ENCODE measurements around the gene COMMD3. TPM values are rescaled to one million over a fixed set of nuclear protein-coding genes. Genes with fewer than 3 reads are reported as not detected.
A peak's percentile ranks its signal among the peaks of the same experiment; 100 is the strongest.

The COMMD3 gene
- total and polyA plus RNA-seq, 9 of the 15 experiments (the other 6 are each of a cell fraction or from before 2014, with no cell fraction given), result 50.7 to 217 (median 80.1) TPM

DNA sequence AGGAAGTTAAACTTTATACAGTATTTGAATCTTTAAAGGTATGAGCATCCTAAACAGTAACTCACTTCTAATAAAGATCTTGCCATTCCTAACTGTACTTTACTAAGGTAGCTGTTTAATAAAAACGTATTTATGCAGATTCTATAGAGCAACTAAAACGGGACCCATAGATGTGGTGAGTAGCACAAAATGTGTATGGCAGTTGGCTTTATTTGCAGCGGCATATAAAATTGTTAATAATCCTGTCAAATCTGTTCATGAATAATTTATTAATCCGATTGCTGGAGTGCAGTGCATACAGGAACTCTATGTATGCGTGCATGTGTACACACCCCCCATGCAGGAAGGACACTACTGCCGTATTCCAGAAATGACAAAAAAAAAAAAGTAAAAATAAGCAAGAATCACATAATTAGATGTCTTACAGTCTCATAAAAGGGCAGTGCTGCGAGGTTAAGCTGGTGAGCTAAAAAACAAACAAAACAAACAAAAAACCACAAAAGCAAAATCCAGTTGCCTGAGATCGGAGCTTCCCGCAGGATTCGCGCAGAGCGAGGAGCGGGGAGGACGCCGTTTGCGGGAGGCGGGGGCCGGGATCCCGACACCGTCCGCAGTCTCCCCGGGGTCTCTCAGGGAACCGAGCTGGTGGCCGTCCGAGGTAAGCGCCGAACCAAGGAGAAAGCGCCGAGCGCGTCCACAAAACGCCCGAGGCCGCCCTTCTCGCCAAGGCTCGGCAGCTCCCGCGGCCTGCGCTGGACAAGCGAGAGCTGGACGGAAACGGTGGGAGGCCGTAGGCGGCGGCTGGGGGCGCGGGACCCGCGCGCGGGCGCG is 518 bp upstream of the COMMD3 start (continued):
- TF ChIP-seq, protein P1, sequence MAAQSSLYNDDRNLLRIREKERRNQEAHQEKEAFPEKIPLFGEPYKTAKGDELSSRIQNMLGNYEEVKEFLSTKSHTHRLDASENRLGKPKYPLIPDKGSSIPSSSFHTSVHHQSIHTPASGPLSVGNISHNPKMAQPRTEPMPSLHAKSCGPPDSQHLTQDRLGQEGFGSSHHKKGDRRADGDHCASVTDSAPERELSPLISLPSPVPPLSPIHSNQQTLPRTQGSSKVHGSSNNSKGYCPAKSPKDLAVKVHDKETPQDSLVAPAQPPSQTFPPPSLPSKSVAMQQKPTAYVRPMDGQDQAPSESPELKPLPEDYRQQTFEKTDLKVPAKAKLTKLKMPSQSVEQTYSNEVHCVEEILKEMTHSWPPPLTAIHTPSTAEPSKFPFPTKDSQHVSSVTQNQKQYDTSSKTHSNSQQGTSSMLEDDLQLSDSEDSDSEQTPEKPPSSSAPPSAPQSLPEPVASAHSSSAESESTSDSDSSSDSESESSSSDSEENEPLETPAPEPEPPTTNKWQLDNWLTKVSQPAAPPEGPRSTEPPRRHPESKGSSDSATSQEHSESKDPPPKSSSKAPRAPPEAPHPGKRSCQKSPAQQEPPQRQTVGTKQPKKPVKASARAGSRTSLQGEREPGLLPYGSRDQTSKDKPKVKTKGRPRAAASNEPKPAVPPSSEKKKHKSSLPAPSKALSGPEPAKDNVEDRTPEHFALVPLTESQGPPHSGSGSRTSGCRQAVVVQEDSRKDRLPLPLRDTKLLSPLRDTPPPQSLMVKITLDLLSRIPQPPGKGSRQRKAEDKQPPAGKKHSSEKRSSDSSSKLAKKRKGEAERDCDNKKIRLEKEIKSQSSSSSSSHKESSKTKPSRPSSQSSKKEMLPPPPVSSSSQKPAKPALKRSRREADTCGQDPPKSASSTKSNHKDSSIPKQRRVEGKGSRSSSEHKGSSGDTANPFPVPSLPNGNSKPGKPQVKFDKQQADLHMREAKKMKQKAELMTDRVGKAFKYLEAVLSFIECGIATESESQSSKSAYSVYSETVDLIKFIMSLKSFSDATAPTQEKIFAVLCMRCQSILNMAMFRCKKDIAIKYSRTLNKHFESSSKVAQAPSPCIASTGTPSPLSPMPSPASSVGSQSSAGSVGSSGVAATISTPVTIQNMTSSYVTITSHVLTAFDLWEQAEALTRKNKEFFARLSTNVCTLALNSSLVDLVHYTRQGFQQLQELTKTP (IDR thresholded peaks at IDR 0.05; ENCODE audit: low read depth in 1 of 2, partially characterized antibody in 2 of 2), result peak; percentile 50 to 51
- TF ChIP-seq, protein P2, sequence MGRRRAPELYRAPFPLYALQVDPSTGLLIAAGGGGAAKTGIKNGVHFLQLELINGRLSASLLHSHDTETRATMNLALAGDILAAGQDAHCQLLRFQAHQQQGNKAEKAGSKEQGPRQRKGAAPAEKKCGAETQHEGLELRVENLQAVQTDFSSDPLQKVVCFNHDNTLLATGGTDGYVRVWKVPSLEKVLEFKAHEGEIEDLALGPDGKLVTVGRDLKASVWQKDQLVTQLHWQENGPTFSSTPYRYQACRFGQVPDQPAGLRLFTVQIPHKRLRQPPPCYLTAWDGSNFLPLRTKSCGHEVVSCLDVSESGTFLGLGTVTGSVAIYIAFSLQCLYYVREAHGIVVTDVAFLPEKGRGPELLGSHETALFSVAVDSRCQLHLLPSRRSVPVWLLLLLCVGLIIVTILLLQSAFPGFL (CRISPR knock-in tag; IDR thresholded peaks at IDR 0.05), result no peak
- TF ChIP-seq SREBF2 (CRISPR knock-in tag; IDR thresholded peaks at IDR 0.05) (no peak), RBFOX2 (IDR thresholded peaks at IDR 0.05; ENCODE audit: low read depth, low read length) (peak; percentile 84), NEUROD1 (IDR thresholded peaks at IDR 0.05; ENCODE audit: borderline replicate concordance, low read depth, low read length, partially characterized antibody) (no peak), ZNF282 (CRISPR knock-in tag; IDR thresholded peaks at IDR 0.05) (no peak), CAMTA2 (CRISPR knock-in tag; conservative IDR thresholded peaks at IDR 0.05) (no peak), HDAC2 (IDR thresholded peaks at IDR 0.05) (no peak), ZNF354B (CRISPR knock-in tag; IDR thresholded peaks at IDR 0.05) (no peak), ZNF589 (CRISPR knock-in tag; IDR thresholded peaks at IDR 0.05; ENCODE audit: low read depth) (no peak), POLR2AphosphoS2 (IDR thresholded peaks at IDR 0.05; ENCODE audit: low read length) (no peak), NBN (IDR thresholded peaks at IDR 0.05; ENCODE audit: low read depth) (peak; percentile 22; the same call in 1 of the 2 replicates), ZFP1 (CRISPR knock-in tag; IDR thresholded peaks at IDR 0.05) (no peak), KLF6 (CRISPR knock-in tag; IDR thresholded peaks at IDR 0.05; ENCODE audit: borderline replicate concordance) (no peak), ZFP36 (IDR thresholded peaks at IDR 0.05; ENCODE audit: low read depth, low read length, partially characterized antibody) (no peak), MAZ (CRISPR knock-in tag; conservative IDR thresholded peaks at IDR 0.05 in 1 of 2, IDR thresholded peaks at IDR 0.05 in 1 of 2) (peak in 1 of 2 experiments; percentile 30; a peak in 1 of 4 replicates), RBBP5 (IDR thresholded peaks at IDR 0.05; ENCODE audit: borderline replicate concordance, insufficient read depth, low read length, poor library complexity, severe bottlenecking) (peak; percentile 73), NFRKB (IDR thresholded peaks at IDR 0.05; ENCODE audit: low read depth) (peak; percentile 32; the same call in 1 of the 2 replicates), GATAD2A (IDR thresholded peaks at IDR 0.05) (0 out of 2 replicates have a peak, but pooled peaks have one; percentile 28)
- TF ChIP-seq, protein P3, sequence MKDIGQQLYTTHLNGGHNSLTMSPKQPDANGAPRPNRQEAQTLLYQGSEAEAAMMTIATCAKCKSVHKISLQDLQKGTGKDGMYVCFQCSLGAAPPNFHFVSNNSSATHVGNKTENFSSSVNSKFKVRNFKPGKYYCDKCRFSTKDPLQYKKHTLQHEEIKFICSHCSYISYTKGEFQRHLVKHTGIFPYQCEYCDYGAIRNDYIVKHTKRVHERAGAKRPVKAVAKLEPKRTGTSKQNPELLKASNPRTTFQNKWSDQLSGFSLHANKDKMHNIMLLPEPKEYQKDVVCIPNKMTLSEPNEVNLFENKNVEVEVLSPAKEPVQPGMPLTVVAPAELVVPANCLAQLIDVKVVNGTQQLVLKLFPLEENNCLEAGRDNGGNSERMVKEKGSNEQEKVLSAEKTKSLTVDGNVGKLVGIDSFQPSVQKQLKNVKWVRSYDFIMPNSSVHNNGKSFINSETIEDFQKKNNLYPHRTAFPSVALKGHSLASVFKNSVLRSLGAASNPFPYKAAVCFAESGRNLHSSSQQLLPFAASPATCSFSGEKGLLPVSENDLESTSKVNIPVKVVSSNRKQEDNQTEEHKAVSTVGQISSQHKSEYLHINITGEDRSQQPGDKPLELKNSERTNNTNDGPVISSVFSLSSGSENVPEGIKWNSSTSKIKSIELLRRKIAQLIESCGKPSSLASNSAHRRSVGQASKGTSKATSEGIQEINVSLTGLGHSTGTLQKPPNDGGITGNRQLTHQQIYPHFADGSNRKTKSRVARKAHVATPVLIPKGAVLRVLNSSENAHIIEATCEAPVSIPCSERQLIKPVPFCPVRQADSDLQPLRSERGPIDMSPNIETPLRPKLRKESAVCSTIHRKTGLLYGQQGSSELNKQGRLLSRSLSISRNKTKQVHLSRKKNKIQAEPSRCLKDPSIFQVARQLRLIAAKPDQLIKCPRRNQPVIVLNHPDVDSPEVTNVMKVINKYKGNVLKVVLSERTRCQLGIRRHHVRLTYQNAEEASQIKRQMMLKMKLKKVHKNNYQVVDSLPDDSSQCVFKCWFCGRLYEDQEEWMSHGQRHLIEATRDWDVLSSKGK (CRISPR knock-in tag; IDR thresholded peaks at IDR 0.05), result no peak

All from K562 (cell line).